IPS-15b (cell line): ENCODE data around the gene SMLR1.

ENCODE experiments used
- H3K27me3 ChIP-seq: one replicate; pipeline ENCODE4 v1.6.1; 2013; ENCODE audit warnings: low read length; ENCODE audit not compliant: control insufficient read depth, insufficient read depth
- H3K36me3 ChIP-seq: one replicate; pipeline ENCODE4 v1.6.1; 2013; ENCODE audit warnings: low read length; ENCODE audit not compliant: control insufficient read depth, insufficient read depth
- H3K4me1 ChIP-seq: one replicate; pipeline ENCODE4 v1.6.1; 2013; ENCODE audit warnings: mild to moderate bottlenecking, low read length; ENCODE audit not compliant: control insufficient read depth, insufficient read depth
- H3K4me3 ChIP-seq: one replicate; pipeline ENCODE4 v1.5.1; 2013; ENCODE audit warnings: low read depth, low read length
- H3K9ac ChIP-seq: one replicate; pipeline ENCODE4 v1.6.1; 2013; ENCODE audit warnings: low read depth, mild to moderate bottlenecking, low read length
- H3K9me3 ChIP-seq: one replicate; pipeline ENCODE4 v1.6.1; 2013; ENCODE audit warnings: mild to moderate bottlenecking, low read length; ENCODE audit not compliant: control insufficient read depth, insufficient read depth

SMLR1 gene

DNA sequence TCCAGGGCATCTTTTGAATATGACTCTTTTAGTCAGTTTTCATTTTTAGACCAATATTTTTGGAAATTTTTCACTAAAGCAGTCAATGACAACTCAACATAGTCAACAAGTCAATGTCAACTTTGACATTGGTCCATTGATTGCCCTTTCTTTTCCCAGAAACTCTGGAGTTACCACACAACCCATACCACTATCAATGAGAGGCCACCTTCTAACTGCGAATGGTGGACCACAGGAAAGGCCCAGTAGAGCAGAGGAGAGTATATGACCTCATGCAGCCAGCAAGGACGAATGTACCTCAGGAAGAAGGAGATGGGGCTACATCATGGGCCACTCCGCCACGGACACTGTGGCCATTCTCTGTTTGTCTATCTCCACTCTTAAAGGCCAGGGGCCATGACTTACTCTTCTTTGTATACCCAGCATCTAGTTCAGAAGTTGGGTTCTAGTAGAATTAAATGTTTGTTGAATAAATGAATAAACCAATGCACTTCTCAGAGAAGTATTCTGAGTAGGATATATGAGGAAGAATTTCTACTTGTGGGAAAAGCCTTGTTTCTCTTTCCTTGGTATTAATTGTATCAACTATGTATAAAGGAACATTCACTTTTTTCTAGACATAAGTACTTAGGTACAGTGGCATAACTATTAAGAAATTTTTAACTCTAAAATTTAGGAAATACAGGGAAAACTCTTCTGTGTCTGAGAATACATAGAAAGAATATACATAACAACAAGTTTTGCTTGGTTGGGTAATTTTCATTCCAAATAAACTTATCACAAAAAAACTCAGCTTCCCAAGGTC, 562 bp upstream of the SMLR1 start:
- H3K36me3 ChIP-seq = no peaks in the 10 kb centered on the region
- no peak overlapping the region for H3K4me3 ChIP-seq
- H3K4me1 ChIP-seq = peaks cover 3% of the 10 kb centered on the region
- H3K9me3 ChIP-seq = no peaks in the 10 kb centered on the region
- no peaks in the 10 kb centered on the region for H3K27me3 ChIP-seq
- no peak overlapping the region for H3K9ac ChIP-seq

DNA sequence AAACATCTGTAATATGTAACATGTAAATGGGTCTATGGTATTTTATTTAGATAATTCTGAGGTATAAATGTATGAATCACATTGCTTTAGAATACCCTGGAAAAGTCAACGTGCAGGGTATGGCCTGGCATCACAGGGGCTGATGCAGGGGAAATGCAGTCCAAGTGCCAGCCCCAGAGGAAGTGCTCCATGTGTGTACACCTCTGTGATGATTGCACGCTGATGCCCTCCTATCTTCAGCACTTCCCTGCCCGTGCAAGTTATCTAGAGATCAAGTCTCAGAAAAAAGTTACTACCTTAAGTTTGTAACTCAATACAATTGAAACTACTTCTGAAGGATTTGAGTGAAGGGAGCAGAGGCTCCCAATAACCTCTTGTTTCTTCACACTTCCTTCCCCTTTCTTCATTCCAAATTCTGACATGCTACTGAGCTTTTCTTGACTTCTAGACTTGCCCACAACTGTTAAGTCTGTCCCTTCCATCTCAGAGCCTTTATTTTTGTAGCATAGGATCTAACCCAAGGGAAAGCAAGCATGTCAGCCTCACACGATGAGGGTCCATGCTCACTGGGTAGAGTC, 2.2 kb downstream of the SMLR1 start:
- no peak overlapping the region for H3K9ac ChIP-seq
- H3K4me3 ChIP-seq = no peak overlapping the region
- peaks cover 3% of the 10 kb centered on the region for H3K4me1 ChIP-seq
- no peaks in the 10 kb centered on the region for H3K36me3 ChIP-seq
- no peaks in the 10 kb centered on the region for H3K9me3 ChIP-seq
- H3K27me3 ChIP-seq = no peaks in the 10 kb centered on the region

DNA sequence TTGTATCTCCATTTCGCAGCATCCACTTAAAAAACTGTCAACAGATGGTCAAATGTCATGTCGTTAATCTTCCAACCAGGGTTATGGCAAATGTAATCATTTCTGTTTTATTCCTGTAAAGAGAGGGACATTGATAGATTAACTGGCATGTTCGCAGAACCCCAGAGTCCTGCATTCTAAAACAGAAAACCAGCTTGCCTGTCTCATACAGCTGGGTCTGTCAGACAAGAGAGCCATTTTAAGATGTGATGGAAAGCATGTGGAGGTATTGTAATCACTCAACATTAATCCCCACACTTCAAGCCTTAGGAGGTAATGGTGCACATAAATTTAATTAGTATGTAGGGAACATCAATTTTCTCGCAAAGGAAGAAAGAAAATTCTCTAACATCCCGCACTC, 4.4 kb downstream of the SMLR1 start:
- H3K4me1 ChIP-seq = no peaks in the 10 kb centered on the region
- no peaks in the 10 kb centered on the region for H3K9me3 ChIP-seq
- no peaks in the 10 kb centered on the region for H3K27me3 ChIP-seq
- H3K4me3 ChIP-seq = no peak overlapping the region
- H3K9ac ChIP-seq = no peak overlapping the region
- H3K36me3 ChIP-seq = no peaks in the 10 kb centered on the region

DNA sequence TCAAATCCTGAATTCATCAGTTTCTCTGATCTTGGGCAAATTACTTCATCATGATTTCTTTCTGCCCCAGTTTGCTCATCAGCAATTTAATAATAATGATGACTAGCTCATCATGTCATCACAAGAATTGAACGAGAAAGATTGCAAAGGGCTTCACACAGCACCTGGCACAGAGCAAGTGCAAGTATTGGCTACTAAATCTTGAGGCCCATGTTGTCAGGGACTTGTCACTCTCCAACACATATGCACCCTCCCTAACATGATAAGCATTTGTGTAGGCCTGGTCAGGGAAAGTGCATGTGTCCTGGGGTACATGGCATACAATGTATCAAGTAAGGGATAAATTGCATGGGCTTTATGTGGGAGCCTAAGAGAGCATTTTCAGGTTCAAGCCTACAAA, 6.4 kb downstream of the SMLR1 start:
- no peaks in the 10 kb centered on the region for H3K9me3 ChIP-seq
- H3K9ac ChIP-seq = no peak overlapping the region
- H3K36me3 ChIP-seq = no peaks in the 10 kb centered on the region
- H3K27me3 ChIP-seq = no peaks in the 10 kb centered on the region
- H3K4me1 ChIP-seq = no peaks in the 10 kb centered on the region
- no peak overlapping the region for H3K4me3 ChIP-seq

DNA sequence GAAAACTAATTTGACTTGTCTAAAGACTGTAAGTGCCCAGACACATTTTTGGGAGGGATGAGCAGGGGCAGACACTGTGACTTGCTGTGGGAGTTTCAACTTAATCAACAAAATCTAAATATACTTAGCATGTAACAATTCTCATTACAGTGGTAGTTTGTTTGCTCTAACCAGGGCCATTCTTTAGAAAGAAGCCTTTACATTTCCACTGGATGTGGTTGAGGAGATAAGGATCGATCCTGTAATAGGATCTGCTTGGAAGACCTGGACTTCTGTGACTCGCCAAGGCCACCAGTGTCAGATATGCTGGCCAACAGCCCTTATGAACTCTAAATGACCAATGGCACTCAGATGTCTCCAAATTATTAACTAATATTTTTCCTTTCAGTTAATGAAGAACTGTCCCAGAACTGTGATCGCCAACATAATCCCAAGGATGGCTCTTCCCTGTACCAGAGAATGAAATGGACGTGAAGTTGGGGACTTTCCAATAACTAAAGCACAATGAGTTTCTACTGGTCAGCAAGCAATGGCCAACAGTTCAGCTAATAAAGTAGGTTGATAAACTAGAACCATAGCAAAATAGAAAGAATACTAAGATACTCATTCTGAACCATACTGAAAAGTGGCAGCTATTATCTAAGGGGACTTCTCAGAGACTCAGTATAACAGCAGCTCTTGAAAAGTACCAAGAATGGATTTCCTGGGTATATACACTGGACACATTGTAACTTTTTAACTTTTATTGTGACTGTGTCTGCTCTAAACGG, 7.5 kb downstream of the SMLR1 start:
- Histone ChIP-seq H3K4me3 (no peak overlapping the region), H3K4me1 (peaks cover 2% of the 10 kb centered on the region), H3K9me3 (no peaks in the 10 kb centered on the region), H3K9ac (no peak overlapping the region), H3K27me3 (no peaks in the 10 kb centered on the region), H3K36me3 (no peaks in the 10 kb centered on the region)

DNA sequence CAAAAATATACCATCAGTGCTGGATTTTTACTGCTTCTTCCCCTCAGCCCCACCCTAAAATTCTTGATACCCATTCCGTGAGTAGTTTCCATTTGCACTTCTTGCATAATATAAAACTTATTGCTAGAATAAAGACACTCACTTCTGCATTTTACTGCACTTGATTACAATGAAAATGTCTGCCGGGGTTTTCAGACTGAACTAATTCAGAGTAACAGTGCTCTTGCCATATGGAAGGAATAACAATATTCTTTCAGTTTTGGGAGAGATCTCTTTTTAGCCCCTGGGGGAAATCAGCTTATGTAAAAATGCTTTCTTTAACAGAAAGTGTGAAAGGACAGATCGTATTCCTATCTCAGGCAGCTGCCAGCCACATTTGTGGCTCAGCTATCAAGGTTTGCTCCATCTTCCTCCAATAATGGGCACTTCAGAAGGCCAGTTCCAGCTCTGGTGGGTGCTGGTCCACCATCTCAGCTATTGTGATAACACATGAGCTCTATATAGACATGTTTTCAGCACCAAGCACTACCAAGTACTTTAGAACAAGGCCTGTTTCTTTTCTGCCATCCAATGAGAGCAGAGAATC, 8.9 kb downstream of the SMLR1 start:
- H3K27me3 ChIP-seq = no peaks in the 10 kb centered on the region
- no peaks in the 10 kb centered on the region for H3K36me3 ChIP-seq
- peaks cover 6% of the 10 kb centered on the region for H3K4me1 ChIP-seq
- H3K9ac ChIP-seq = no peak overlapping the region
- H3K9me3 ChIP-seq = no peaks in the 10 kb centered on the region
- H3K4me3 ChIP-seq = no peak overlapping the region

DNA sequence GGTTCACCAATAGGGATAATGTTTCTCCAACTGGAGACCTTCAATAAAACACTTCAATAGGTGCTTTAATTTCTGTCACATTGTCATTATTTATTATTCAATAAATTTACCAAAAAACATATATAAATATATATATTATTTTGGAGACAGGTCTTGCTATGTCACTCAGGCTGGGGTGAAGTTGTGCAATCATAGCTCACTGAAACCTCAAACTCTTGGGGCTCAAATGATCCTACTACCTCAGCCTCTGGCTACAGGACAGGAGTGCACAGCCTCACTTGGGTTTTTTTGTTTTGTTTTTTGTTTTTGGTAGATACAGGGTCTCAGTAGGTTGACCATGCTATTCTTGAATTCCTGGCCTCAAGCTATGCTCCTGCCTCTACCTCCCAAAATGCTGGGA, 9.9 kb downstream of the SMLR1 start:
- Histone ChIP-seq H3K27me3 (no peaks in the 10 kb centered on the region), H3K36me3 (no peaks in the 10 kb centered on the region), H3K4me3 (no peak overlapping the region), H3K9me3 (no peaks in the 10 kb centered on the region), H3K9ac (no peak overlapping the region), H3K4me1 (peaks cover 6% of the 10 kb centered on the region)

DNA sequence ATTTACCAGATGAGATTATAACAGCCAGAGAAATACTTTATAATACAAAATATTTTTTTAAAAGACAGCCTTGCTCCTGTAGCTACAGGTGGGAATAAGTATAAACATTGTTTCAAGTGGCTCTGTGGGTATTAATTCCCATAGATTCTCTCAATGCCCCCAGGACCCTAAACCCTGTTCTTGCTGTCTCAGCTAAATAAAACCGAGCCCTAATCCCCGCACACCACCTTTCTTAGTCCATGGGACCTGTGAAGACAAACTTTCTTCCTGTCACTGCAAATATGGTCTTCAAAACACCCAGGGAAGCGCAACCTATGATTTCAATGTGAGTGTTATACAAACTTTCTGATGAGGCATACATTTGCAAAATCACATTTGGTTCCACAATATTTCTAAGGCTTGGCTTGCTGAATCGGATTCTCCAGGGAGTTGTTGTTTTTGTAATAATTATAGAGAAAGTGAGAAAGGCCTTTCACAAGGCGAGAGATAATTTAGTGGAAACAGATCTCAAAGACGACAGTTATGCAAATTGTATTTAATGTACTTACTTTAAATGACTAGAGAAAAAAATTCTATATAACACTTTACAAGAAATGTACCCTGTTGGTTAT, 11.1 kb downstream of the SMLR1 start:
- Histone ChIP-seq H3K27me3 (no peaks in the 10 kb centered on the region), H3K9me3 (no peaks in the 10 kb centered on the region), H3K36me3 (no peaks in the 10 kb centered on the region), H3K9ac (no peak overlapping the region), H3K4me3 (no peak overlapping the region), H3K4me1 (peaks cover 6% of the 10 kb centered on the region)

DNA sequence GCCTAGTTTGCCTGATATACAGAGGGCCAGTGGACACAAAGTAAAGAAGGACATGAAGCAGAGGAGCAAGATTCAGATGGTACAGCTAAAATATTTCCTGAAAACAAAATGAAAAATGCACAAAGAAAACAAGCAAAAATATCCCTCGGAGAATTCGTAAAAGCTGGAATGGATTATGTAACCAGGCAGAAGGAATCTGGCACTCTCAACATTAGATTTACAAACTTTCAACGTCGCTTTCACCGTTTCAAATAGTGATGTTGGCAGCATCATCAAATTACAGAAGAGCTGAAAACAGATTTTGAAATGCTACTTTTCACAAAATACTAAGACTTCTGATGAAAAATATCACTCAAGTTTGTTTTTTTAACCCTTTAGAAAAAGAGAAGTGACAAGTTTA, 11.7 kb downstream of the SMLR1 start:
- Histone ChIP-seq H3K27me3 (no peaks in the 10 kb centered on the region), H3K9ac (no peak overlapping the region), H3K4me3 (no peak overlapping the region), H3K36me3 (no peaks in the 10 kb centered on the region), H3K4me1 (peaks cover 6% of the 10 kb centered on the region), H3K9me3 (no peaks in the 10 kb centered on the region)

DNA sequence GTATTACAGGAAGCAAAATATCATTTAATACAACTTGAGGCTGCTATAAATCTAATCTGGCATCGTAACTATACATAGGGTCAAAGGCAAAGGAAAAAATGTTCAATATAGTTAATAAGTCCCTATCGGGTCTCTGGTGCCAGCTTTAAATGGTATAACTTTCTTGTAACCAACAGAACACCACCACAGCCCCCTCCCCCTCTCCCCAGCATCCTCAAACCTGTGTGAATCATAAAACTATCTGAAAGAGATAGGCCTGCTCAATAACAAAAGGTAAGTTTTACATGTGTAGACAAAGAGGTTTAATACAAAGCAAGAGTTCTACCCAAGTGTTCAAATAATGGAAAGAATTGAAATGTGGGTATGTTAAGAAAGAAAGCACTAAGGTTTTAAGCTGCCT, 12.2 kb downstream of the SMLR1 start:
- H3K4me3 ChIP-seq = no peak overlapping the region
- no peak overlapping the region for H3K9ac ChIP-seq
- H3K9me3 ChIP-seq = no peaks in the 10 kb centered on the region
- H3K36me3 ChIP-seq = no peaks in the 10 kb centered on the region
- H3K4me1 ChIP-seq = peaks cover 6% of the 10 kb centered on the region
- no peaks in the 10 kb centered on the region for H3K27me3 ChIP-seq

DNA sequence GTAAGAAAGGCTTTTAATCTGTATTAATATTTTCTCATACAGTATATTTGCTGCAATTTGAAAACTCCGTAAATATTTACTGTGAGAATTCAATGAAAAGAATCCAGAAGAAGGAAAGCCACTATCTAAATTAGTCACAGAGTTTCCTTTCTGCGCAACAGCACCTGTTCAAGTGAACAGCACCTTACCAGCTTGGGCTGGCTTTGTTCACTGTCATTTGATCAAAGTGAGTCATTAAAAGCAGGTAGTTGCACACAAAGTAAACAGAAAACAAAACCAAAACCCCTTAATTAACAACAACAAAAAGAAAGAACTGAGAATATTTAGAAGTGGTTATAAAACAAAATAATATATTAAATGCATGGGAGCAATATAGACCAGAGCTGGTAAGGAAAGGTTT, 12.8 kb downstream of the SMLR1 start:
- Histone ChIP-seq H3K27me3 (no peaks in the 10 kb centered on the region), H3K4me1 (peaks cover 6% of the 10 kb centered on the region), H3K4me3 (no peak overlapping the region), H3K9ac (no peak overlapping the region), H3K36me3 (no peaks in the 10 kb centered on the region), H3K9me3 (no peaks in the 10 kb centered on the region)
